Measurements from ENCODE around the gene AQP12A.
"Not testable (repeated sequence)": the region's sequence is repeated elsewhere in the genome, so short reads cannot be mapped to it uniquely, and the experiment has no call there.

The AQP12A gene

DNA sequence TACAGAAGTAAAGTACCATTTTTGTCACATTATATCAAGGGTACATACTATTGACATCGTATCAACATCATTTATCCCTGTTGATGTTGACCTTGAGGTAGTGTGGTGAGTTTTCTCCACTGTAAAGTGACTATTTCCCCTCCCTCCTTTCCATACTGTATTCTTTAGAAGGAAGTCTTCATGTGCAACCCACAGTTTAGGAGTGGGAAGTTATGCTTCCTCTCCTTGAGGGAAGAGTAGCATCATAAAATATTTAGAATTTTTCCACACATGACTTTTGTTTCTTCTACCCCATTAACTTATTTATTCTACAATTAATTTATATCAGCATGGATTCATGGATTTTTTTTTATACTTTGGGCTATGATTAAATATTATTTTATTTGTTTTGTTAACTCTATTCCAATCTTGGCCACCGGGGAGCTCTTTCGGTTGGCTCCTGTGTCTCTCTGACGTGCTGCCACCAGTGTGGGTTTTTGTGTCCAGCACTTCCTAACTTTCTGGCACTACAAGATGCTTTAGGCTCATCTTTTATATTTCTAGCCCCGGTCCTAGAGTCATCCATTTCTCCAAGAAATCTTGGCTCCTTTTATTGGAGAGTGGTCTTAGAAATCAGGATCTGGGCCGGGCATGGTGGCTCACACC, 28.0 kb upstream of the AQP12A start:
- DNase-seq = no peak

DNA sequence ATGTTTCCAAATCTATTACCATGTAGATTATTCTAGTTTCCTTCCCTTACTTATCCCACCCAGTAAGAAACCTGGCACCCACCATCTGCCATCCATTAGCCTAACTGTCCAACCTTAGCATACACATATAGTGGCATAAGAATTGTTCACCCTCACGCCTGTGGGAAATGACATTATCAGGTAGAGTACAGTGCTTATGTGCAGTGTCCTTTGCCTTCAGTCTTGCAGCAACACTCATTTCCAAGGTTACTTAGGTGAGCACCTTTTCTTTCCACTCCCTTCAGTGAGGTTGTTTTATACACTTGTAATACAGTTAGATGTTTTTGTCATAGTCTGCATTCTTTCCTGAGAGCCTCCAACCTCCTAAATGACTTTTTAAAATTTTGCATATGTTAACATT, 27.0 kb upstream of the AQP12A start:
- no peak for DNase-seq

GRCh38 chr2:240670402-240670801, 21.3 kb upstream of the AQP12A start:
- DNase-seq = no peak

DNA sequence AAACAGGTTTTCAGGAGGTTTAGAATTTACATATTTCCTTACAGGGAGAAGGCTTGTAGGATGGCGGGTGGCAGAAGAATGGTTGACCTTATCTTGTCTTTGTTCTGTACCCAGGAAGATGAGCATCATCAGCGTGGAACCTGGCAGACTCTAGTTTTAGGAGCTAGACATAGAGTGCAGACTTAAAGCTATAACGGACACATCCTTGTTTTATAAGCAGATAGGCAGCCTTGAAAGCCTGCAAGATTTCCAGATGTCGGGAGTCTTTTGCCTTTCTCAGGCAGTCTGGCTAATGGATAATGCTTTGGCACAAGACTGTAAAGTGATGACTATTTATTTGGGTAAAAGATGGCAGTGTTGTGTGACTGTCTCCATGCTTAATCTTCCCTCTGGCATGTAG, 20.7 kb upstream of the AQP12A start:
- DNase-seq = no peak

DNA sequence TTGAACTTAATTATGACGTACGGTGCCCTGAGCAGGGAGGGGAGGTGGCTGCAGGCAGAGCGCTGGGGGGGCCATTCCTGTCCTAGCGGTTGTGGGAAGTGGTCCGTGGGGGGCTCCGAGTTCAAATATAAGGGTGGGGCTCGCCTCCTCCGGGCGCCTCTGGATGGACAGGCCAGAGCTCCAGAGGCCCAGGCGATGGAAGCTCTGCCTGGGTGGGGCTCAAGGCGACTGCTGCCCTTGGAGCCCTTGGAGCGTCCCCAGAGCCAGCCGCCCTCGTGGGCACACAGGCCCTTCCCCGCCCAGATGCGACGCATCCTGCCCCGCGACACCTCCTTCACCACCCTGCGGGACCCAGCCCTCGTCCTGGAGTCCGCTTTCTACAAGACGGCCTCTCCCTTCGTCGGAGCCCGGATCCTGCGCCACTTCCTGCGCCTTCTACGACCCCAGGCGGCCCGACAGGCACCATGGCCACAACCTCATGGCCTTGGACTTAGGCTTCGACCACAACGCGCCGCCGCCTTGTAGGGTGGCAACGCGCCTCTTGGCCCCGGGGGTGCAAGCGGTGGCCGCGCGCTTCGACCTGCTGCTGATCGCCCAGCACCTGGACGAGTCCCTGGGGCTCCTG, 19.5 kb upstream of the AQP12A start:
- DNase-seq = no peak

GRCh38 chr2:240672701-240673190, 18.9 kb upstream of the AQP12A start:
- no peak for DNase-seq

DNA sequence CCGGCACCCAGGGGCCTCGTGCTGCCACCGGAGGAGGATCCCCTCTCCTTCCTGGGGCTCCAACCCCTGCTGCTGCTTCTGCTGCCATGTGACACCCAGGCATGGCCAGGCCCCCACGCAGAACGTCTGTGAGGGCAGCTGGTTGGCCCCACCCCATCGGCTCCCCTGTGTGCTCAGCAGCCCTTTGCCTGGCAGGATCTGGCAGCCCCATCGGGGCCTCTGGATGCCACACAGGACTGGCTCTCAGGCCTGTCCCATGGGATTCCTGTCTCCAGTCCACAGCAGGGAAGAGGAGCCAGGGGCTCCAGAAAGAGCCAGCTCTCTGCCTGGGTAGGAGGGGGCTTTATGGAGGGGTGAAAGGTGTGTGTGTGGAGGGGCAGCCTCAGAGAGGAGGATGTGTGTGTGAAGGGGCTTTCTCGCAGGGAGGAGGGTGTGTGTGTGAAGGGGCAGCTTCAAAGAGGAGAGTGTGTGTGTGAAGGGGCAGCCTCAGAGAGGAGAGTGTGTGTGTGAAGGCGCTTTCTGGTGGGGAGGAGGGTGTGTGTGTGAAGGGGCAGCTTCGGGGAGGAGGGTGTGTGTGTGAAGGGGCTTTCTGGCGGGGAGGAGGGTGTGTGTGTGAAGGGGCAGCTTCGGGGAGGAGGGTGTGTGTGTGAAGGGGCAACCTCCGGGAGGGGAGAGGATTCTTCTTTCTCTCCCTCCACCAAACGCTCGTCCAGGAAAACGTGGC, 17.0 kb upstream of the AQP12A start:
- not testable (repeated sequence) for DNase-seq

DNA sequence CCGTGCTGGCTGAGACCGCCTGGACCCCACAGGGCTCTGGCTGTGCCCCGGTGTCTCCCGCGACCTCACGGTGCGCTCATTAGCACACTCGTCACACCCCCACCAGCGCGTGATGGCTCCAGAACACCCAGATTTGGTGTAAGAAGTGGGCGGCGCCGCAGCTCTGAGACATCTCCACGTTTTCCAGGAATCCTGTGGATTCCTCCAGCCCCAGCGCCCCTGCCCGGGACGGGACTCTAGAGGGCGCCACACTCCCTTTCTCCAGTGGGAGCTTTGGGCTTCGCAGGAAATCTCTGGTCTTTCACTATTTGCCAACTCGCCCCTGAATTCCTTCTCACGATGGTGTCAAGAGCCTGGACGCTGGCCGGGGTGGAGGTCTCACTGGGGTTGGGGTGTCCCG, 16.3 kb upstream of the AQP12A start:
- not testable (repeated sequence) for DNase-seq

DNA sequence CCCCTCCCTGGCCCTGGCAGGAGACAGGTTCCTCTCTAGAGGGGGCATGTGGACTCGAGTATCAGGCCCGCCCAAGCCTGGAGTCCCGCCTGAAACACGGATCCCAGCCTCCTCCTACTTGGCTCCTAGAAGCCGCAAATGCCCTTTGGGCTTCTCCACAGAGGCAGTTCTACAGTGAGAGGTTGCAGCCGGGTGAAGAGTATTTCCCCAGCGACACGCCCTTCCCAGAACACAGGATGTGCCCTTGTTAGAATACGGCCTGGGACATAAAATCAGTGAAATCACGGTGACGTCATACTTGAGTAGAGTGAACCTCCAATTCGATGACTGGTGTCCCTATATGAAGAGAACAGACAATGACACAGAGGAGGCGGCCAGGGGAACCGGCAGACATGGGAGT, 13.6 kb upstream of the AQP12A start:
- not testable (repeated sequence) for DNase-seq

GRCh38 chr2:240678909-240679308, 12.8 kb upstream of the AQP12A start:
- DNase-seq = not testable (repeated sequence)

- not testable (repeated sequence) for DNase-seq
Measured at GRCh38 chr2:240680185-240680584, 11.5 kb upstream of the AQP12A start.

DNA sequence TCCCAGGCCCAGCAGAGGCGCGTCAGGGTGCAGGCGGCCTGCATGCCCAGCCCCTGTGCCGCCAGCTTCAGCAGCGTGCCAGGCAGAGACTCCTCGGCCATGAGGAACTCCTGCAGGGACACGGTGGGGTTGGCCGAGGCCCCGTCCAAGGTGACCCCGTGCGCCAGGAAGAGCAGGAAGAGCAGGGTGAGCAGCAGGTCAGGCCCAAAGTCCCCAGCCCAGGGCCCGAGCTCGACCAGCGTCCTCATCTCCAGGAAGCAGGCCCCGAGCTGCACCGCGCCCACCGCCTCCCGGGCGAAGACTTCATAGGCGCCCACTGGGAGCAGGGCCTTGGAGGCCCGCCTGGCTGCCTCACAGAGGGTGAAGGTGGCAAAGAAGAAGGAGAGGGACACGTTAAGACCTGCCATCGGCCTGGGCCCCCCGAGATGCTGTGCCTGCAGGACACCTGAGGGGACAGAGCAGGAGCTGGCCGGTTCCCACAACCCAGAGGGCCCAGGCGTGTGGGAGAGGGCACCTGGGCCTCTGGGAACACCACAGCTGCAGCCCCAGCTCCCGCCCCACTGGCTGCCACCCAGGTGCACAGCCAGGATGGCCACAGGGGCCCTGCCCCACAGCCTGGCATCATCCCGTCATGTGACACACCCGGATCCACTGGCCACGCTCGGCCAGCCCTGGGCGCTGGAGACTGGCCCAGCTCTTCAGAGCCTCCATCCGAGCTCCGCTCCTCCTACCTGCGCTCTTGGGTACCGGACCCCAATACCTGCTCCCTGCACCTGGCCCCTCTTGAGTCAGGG, 9.0 kb upstream of the AQP12A start, which contains the start of gene AQP12B:
AQP12B (minus strand) TSS at position 455 of the 794 bp plus-strand sequence; CDS start at position 407, 48 bp downstream.
- not testable (repeated sequence) for DNase-seq

GRCh38 chr2:240683329-240683979, 8.2 kb upstream of the AQP12A start:
- DNase-seq = not testable (repeated sequence)

- DNase-seq = not testable (repeated sequence)
Measured at GRCh38 chr2:240683980-240684728, 7.5 kb upstream of the AQP12A start.

DNA sequence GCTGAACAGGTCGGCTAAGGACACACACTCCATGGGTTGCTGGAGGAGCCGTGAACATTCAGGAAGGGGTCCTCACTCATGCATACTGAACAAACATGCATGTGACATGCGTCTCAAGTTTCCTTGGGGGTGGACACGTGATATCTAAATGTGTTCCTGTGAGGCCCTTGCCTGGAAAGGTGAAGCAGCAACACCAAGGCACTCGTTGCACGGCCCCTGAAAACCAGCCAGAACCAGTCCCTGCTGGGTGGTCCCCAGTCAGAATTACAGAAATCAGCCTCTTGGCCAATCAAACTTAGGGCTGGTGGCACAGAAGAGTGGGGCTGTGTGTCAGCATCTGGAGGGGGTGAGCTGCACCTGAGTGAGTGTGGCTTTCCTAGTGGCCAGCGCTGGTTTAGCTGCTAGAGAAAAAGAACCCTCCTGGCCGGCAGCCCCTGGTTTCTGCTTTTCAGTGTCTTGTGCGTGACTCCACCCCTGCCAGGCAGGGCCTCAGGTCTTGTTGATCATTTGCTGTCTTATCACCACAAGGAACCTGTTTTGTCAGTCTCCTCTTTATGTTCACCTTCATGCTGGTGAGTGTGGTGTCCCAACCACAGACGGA, 5.8 kb upstream of the AQP12A start:
- no peak for DNase-seq

DNA sequence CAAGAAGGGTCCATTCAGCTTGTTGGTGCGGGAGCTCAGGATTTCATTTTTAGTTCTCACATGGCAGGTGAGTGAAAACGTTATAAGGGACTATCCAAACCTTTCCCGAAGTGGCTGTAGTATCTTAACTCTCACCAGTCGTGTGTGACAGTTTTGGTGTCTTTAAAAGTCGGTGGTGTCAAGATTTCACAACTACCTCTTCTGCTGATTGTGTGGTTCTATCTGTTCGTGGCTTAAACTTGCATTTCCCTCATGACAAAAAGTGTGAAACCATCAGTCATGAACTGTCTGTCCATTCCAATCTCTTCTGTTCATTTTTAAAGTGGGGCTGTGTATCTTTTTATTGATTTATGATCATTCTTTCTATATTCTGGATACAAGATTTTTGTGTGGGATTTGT, 5.2 kb upstream of the AQP12A start:
- no peak for DNase-seq

GRCh38 chr2:240687045-240687740, 4.5 kb upstream of the AQP12A start:
- DNase-seq = no peak

- DNase-seq = no peak
Measured at GRCh38 chr2:240687741-240688552, 3.7 kb upstream of the AQP12A start.

DNA sequence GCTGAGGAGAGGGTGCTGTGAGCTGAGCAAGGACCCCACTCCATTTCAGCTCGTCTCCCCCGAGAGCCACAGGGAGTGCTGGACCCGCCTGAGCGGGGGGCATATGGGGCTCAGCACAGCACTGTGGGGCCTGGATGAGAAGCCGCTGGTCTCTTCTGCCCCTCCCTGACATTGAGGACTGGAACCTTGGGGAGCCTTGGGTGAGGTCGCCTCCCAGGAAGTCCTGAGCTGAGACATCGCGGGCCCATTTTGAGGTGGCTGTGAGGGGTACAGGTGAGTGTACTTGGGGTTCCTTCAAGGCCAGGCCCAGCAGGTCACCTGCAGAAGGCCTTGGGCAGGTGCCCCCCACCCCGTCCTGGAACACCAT, 3.1 kb upstream of the AQP12A start:
- DNase-seq = no peak

DNA sequence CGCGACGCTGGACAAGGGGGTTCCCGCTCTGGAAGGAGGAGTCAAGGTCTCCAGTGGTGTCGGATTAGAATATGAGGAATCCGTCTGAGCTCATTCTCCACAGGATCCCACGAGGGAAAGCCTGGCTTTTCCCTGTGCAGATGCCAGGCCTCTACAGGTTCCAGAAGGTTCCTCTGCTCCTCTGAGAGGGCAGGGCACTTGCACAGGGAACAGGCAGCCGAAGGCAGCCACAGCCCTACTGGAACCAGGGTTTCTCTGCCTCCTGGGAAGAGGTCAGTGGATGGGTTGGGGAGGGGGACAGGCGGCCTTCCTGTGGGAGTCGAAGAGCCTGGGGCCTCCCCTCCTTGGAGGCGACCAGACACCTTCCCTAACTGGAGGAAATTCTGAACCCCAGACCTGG, 1.7 kb upstream of the AQP12A start:
- DNase-seq = no peak
